ENCODE measurements around the gene ADAMTSL3.
A peak's percentile ranks its signal among the peaks of the same experiment; 100 is the strongest.

ADAMTSL3 gene

DNA sequence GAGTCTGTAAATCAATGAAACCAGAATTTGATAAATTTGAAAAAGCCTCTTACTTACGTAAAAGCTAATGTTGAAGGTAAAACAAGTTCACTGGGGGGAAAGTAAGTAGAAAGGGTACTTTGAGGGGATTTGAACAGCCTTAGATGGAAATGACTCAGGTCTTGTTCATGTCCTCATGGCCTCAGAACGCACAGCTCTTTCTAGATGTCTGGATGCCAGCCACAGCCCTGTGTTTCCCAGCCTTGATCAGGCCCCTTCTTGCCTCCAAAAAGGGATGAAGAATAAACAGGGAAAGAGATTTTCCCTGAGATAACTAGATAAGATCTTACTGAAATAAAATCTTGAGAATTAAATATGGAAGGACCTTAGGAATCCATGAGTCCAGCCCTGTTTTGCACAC lies 344.6 kb downstream of the ADAMTSL3 start:
- Histone ChIP-seq H3K4me2 (ENCODE audit: insufficient read depth, low read length, poor library complexity, severe bottlenecking) (no peak overlapping the region), H4K91ac (ENCODE audit: low read depth, low read length, poor library complexity) (no peak overlapping the region), H4K8ac (ENCODE audit: low read depth, low read length) (no peak overlapping the region), H2BK12ac (ENCODE audit: low read length) (no peak overlapping the region), H3K14ac (ENCODE audit: low read length) (no peak overlapping the region), H3K27me3 (ENCODE audit: control insufficient read depth in 3 of 3, insufficient read depth in 3 of 3, low read depth in 1 of 3, low read length in 3 of 3) (no peaks in the 10 kb centered on the region), H3K79me1 (ENCODE audit: low read depth, low read length) (no peaks in the 10 kb centered on the region), H3K9me3 (replicated peaks in 1 of 2; ENCODE audit: control insufficient read depth in 2 of 2, insufficient read depth in 1 of 2, low read depth in 1 of 2, low read length in 2 of 2) (no peaks in the 10 kb centered on the region), H3K4me3 (ENCODE audit: low read length in 2 of 2) (no peak overlapping the region), H2AK5ac (ENCODE audit: low read depth, low read length) (no peak overlapping the region), H3K27ac (replicated peaks; ENCODE audit: low read length) (no peak overlapping the region), H3K4me1 (ENCODE audit: control insufficient read depth in 2 of 2, insufficient read depth in 1 of 2, low read depth in 1 of 2, low read length in 2 of 2) (no peaks in the 10 kb centered on the region), H2BK120ac (ENCODE audit: low read depth, low read length) (no peak overlapping the region), H2AFZ (ENCODE audit: low read length) (no peak overlapping the region), H3K36me3 (replicated peaks in 1 of 2; ENCODE audit: control insufficient read depth in 2 of 2, insufficient read depth in 2 of 2, low read length in 2 of 2) (no peaks in the 10 kb centered on the region), H3K9ac (ENCODE audit: low read depth, low read length, poor library complexity) (no peak overlapping the region), H2BK15ac (ENCODE audit: low read length) (no peak overlapping the region), H3K23ac (ENCODE audit: low read depth, low read length, poor library complexity) (no peak overlapping the region), H3K18ac (ENCODE audit: low read length) (no peak overlapping the region), H3K4ac (ENCODE audit: low read length) (no peak overlapping the region), H2BK5ac (ENCODE audit: low read length) (no peak overlapping the region)
- no CpG with 5 or more reads among the region's 2 CpGs for WGBS, 2 donors (ENCODE audit: extremely low coverage in 2 of 2, insufficient read length in 2 of 2, insufficient replicate concordance in 1 of 2)
- no peak for DNase-seq (ENCODE audit: low spot score)

DNA sequence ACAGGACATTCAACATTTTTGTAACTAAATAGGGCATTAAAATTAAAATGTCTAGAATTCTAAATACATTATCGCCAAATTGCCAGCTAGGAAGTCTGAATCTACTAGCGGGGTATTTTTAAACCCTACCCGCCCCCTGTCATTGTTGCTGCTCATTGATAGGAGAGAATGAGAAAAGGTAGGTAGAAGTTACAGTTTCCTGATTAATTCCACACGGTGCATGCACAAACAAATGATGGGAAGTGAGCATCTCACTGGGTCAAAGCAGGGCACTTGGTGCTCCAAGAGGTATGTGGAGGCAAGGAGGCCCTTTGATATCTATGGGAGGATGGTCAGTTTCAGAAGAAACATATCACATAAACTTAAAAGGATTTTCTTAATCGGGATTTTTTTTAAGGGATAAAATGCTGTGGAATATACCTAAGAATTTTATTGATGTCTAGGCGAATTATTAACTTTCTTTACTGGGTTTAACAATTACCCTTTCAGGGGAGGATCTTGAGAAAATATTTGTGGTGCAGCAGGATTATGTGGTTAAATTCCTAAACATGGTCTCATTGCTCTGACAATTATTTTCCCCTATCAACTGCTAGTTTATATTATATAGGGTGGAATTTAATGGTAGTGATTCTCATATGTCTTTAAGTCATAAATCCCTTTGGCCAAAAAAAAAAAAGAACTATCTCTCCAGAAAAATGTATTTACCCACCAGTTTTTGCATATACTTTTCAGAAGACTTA lies 345.6 kb downstream of the ADAMTSL3 start:
- Histone ChIP-seq H2BK120ac (ENCODE audit: low read depth, low read length) (no peak overlapping the region), H3K9me3 (replicated peaks in 1 of 2; ENCODE audit: control insufficient read depth in 2 of 2, insufficient read depth in 1 of 2, low read depth in 1 of 2, low read length in 2 of 2) (no peaks in the 10 kb centered on the region), H3K79me1 (ENCODE audit: low read depth, low read length) (no peaks in the 10 kb centered on the region), H3K27ac (replicated peaks; ENCODE audit: low read length) (no peak overlapping the region), H2AFZ (ENCODE audit: low read length) (no peak overlapping the region), H3K18ac (ENCODE audit: low read length) (no peak overlapping the region), H3K4me2 (ENCODE audit: insufficient read depth, low read length, poor library complexity, severe bottlenecking) (no peak overlapping the region), H2BK15ac (ENCODE audit: low read length) (no peak overlapping the region), H3K36me3 (replicated peaks in 1 of 2; ENCODE audit: control insufficient read depth in 2 of 2, insufficient read depth in 2 of 2, low read length in 2 of 2) (no peaks in the 10 kb centered on the region), H3K4ac (ENCODE audit: low read length) (no peak overlapping the region), H4K91ac (ENCODE audit: low read depth, low read length, poor library complexity) (no peak overlapping the region), H3K4me1 (ENCODE audit: control insufficient read depth in 2 of 2, insufficient read depth in 1 of 2, low read depth in 1 of 2, low read length in 2 of 2) (no peaks in the 10 kb centered on the region), H3K27me3 (ENCODE audit: control insufficient read depth in 3 of 3, insufficient read depth in 3 of 3, low read depth in 1 of 3, low read length in 3 of 3) (no peaks in the 10 kb centered on the region), H3K4me3 (ENCODE audit: low read length in 2 of 2) (no peak overlapping the region), H3K14ac (ENCODE audit: low read length) (no peak overlapping the region), H2BK5ac (ENCODE audit: low read length) (no peak overlapping the region), H2BK12ac (ENCODE audit: low read length) (no peak overlapping the region), H2AK5ac (ENCODE audit: low read depth, low read length) (no peak overlapping the region), H4K8ac (ENCODE audit: low read depth, low read length) (no peak overlapping the region), H3K9ac (ENCODE audit: low read depth, low read length, poor library complexity) (no peak overlapping the region), H3K23ac (ENCODE audit: low read depth, low read length, poor library complexity) (no peak overlapping the region)
- no peak for DNase-seq (ENCODE audit: low spot score)
- no CpG with 5 or more reads among the region's 6 CpGs for WGBS, 2 donors (ENCODE audit: extremely low coverage in 2 of 2, insufficient read length in 2 of 2, insufficient replicate concordance in 1 of 2)

DNA sequence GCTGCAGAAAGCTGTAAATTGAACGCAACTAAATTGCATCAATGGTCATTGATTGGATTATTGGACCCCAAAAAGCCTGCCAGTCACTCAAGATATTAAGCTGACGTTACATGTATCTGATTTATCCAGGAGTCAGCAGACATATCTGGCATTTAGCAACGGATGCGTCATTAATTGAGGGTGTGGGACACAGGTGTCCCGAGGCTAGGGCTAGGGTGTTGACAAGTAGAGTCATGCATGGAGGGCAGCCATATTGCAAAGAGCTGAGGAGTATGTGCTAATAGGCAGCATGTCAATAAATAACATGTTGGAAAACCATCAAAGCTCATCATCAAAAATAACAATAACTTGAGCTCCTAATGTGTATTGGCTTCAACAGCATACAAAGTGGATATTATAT lies 347.1 kb downstream of the ADAMTSL3 start:
- no CpG with 5 or more reads among the region's 5 CpGs for WGBS, 2 donors (ENCODE audit: extremely low coverage in 2 of 2, insufficient read length in 2 of 2, insufficient replicate concordance in 1 of 2)
- H4K91ac ChIP-seq (ENCODE audit: low read depth, low read length, poor library complexity): no peak overlapping the region

DNA sequence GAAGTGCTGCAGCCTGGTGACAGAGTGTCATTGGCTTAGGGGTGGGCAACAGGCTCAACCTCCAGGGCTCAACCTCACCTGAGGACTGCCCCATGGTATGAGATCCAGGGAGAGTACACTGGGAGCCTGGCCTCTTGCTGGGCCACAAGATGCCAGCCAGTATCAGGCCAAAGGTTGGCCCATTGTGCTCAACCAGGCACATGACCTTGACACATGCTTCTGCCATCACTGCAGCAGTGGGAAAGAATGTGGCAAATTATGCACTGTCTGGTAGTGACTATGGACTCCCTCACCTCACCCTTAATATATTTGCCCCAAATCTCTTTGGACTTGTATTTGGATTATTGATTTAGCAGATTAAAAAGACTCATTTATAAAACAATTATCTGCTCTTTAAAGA lies 347.7 kb downstream of the ADAMTSL3 start:
- no peaks in the 10 kb centered on the region for H3K9me3 ChIP-seq (replicated peaks in 1 of 2; ENCODE audit: control insufficient read depth in 2 of 2, insufficient read depth in 1 of 2, low read depth in 1 of 2, low read length in 2 of 2)
- H3K27me3 ChIP-seq (ENCODE audit: control insufficient read depth in 3 of 3, insufficient read depth in 3 of 3, low read depth in 1 of 3, low read length in 3 of 3): no peaks in the 10 kb centered on the region
- H3K36me3 ChIP-seq (replicated peaks in 1 of 2; ENCODE audit: control insufficient read depth in 2 of 2, insufficient read depth in 2 of 2, low read length in 2 of 2): no peaks in the 10 kb centered on the region
- H2BK12ac ChIP-seq (ENCODE audit: low read length): no peak overlapping the region
- H2AK5ac ChIP-seq (ENCODE audit: low read depth, low read length): no peak overlapping the region
- H2BK5ac ChIP-seq (ENCODE audit: low read length): no peak overlapping the region
- no peak overlapping the region for H3K9ac ChIP-seq (ENCODE audit: low read depth, low read length, poor library complexity)
- H3K4me1 ChIP-seq (ENCODE audit: control insufficient read depth in 2 of 2, insufficient read depth in 1 of 2, low read depth in 1 of 2, low read length in 2 of 2): no peaks in the 10 kb centered on the region
- no peak overlapping the region for H2AFZ ChIP-seq (ENCODE audit: low read length)
- H3K4me2 ChIP-seq (ENCODE audit: insufficient read depth, low read length, poor library complexity, severe bottlenecking): no peak overlapping the region
- H3K18ac ChIP-seq (ENCODE audit: low read length): no peak overlapping the region
- H3K23ac ChIP-seq (ENCODE audit: low read depth, low read length, poor library complexity): no peak overlapping the region
- no peak overlapping the region for H4K91ac ChIP-seq (ENCODE audit: low read depth, low read length, poor library complexity)
- H3K14ac ChIP-seq (ENCODE audit: low read length): no peak overlapping the region
- H3K27ac ChIP-seq (replicated peaks; ENCODE audit: low read length): no peak overlapping the region
- no peak for DNase-seq (ENCODE audit: low spot score)
- no peaks in the 10 kb centered on the region for H3K79me1 ChIP-seq (ENCODE audit: low read depth, low read length)
- H3K4ac ChIP-seq (ENCODE audit: low read length): no peak overlapping the region
- H2BK120ac ChIP-seq (ENCODE audit: low read depth, low read length): no peak overlapping the region
- H2BK15ac ChIP-seq (ENCODE audit: low read length): no peak overlapping the region
- H4K8ac ChIP-seq (ENCODE audit: low read depth, low read length): no peak overlapping the region
- peak overlapping the region in 1 of 2 donors; percentile 48 for H3K4me3 ChIP-seq (ENCODE audit: low read length in 2 of 2)

More for the DNA sequence above, 347.1 kb downstream of the ADAMTSL3 start:
- Histone ChIP-seq H3K4me1 (ENCODE audit: control insufficient read depth in 2 of 2, insufficient read depth in 1 of 2, low read depth in 1 of 2, low read length in 2 of 2) (no peaks in the 10 kb centered on the region), H2BK120ac (ENCODE audit: low read depth, low read length) (no peak overlapping the region), H3K27ac (replicated peaks; ENCODE audit: low read length) (no peak overlapping the region), H3K4me3 (ENCODE audit: low read length in 2 of 2) (no peak overlapping the region), H4K8ac (ENCODE audit: low read depth, low read length) (no peak overlapping the region), H3K9me3 (replicated peaks in 1 of 2; ENCODE audit: control insufficient read depth in 2 of 2, insufficient read depth in 1 of 2, low read depth in 1 of 2, low read length in 2 of 2) (no peaks in the 10 kb centered on the region), H3K36me3 (replicated peaks in 1 of 2; ENCODE audit: control insufficient read depth in 2 of 2, insufficient read depth in 2 of 2, low read length in 2 of 2) (no peaks in the 10 kb centered on the region), H3K9ac (ENCODE audit: low read depth, low read length, poor library complexity) (no peak overlapping the region), H3K4me2 (ENCODE audit: insufficient read depth, low read length, poor library complexity, severe bottlenecking) (no peak overlapping the region), H2AFZ (ENCODE audit: low read length) (no peak overlapping the region), H3K4ac (ENCODE audit: low read length) (no peak overlapping the region), H2BK5ac (ENCODE audit: low read length) (no peak overlapping the region), H2BK12ac (ENCODE audit: low read length) (no peak overlapping the region), H3K23ac (ENCODE audit: low read depth, low read length, poor library complexity) (no peak overlapping the region), H3K18ac (ENCODE audit: low read length) (no peak overlapping the region), H2BK15ac (ENCODE audit: low read length) (no peak overlapping the region), H3K14ac (ENCODE audit: low read length) (no peak overlapping the region), H2AK5ac (ENCODE audit: low read depth, low read length) (no peak overlapping the region), H3K79me1 (ENCODE audit: low read depth, low read length) (no peaks in the 10 kb centered on the region), H3K27me3 (ENCODE audit: control insufficient read depth in 3 of 3, insufficient read depth in 3 of 3, low read depth in 1 of 3, low read length in 3 of 3) (no peaks in the 10 kb centered on the region)
- no peak for DNase-seq (ENCODE audit: low spot score)
